T-helper 2 cell treated with Interferon-gamma antibody and Interleukin-4, amounts not matched to agents 5 μg/mL and 100 μg/mL, for 36 hours (primary cell): Measurements from ENCODE around the gene ZMYND12.
"Not testable (repeated sequence)": the region's sequence is repeated elsewhere in the genome, so short reads cannot be mapped to it uniquely, and the experiment has no call there.

Source experiments
- DNase-seq: peaks from one replicate; pipeline ENCODE4 v3.0.0; 2021; ENCODE audit warnings: low spot score
- H3K27ac Mint-ChIP-seq: one replicate; pipeline ENCODE4 v1.8.0; 2021; ENCODE audit warnings: mild to moderate bottlenecking, mixed read lengths
- H3K27me3 Mint-ChIP-seq: one replicate; pipeline ENCODE4 v1.8.0; 2021; ENCODE audit warnings: low read depth, mixed read lengths
- H3K36me3 Mint-ChIP-seq: one replicate; pipeline ENCODE4 v1.8.0; 2021; ENCODE audit warnings: low read depth, mixed read lengths
- H3K4me1 Mint-ChIP-seq: one replicate; pipeline ENCODE4 v1.8.0; 2021; ENCODE audit warnings: low read depth, mixed read lengths
- H3K4me3 Mint-ChIP-seq: one replicate; pipeline ENCODE4 v1.8.0; 2022; ENCODE audit warnings: mild to moderate bottlenecking, moderate library complexity, mixed read lengths
- H3K9me3 Mint-ChIP-seq: one replicate; pipeline ENCODE4 v1.8.0; 2021; ENCODE audit warnings: mixed read lengths

The ZMYND12 gene

GRCh38 chr1:42456010-42456753 is at the start of gene ZMYND12, which contains the start of gene PPCS:
ZMYND12 (minus strand) TSS chr1:42456022; CDS start chr1:42455997, 25 bp downstream.
PPCS (plus strand) TSS chr1:42456543; CDS start chr1:42456566, 23 bp downstream.
- peaks cover 23% of the 10 kb centered on the region for H3K4me1 Mint-ChIP-seq
- H3K36me3 Mint-ChIP-seq, result peaks cover 35% of the 10 kb centered on the region
- H3K27me3 Mint-ChIP-seq, result peaks cover 3% of the 10 kb centered on the region

GRCh38 chr1:42504535-42505128 is 48.8 kb upstream of the ZMYND12 start:
- no peaks in the 10 kb centered on the region for H3K27me3 Mint-ChIP-seq
- peaks cover 31% of the 10 kb centered on the region for H3K9me3 Mint-ChIP-seq
- H3K4me3 Mint-ChIP-seq, result no peak overlapping the region
- H3K27ac Mint-ChIP-seq, result no peak overlapping the region
- H3K4me1 Mint-ChIP-seq, result no peaks in the 10 kb centered on the region
- DNase-seq, result no peak
- no peaks in the 10 kb centered on the region for H3K36me3 Mint-ChIP-seq

More at GRCh38 chr1:42456010-42456753, at the start of gene ZMYND12, which contains the start of gene PPCS:
- Mint-ChIP-seq H3K27ac (peak within 1 kb of the TSS; percentile 98), H3K9me3 (no peaks in the 10 kb centered on the region), H3K4me3 (peak within 1 kb of the TSS; percentile 98)
- peak; percentile 93 for DNase-seq

- not testable (repeated sequence) for H3K27ac Mint-ChIP-seq, H3K36me3 Mint-ChIP-seq, H3K4me1 Mint-ChIP-seq, H3K4me3 Mint-ChIP-seq, H3K27me3 Mint-ChIP-seq, DNase-seq
- peaks cover 17% of the 10 kb centered on the region for H3K9me3 Mint-ChIP-seq
Observed at GRCh38 chr1:42502031-42502430, 46.2 kb upstream of the ZMYND12 start.

- Mint-ChIP-seq H3K4me1 (no peaks in the 10 kb centered on the region), H3K4me3 (no peak overlapping the region), H3K27me3 (peaks cover 3% of the 10 kb centered on the region), H3K36me3 (no peaks in the 10 kb centered on the region), H3K27ac (no peak overlapping the region), H3K9me3 (no peaks in the 10 kb centered on the region)
- no peak for DNase-seq
Observed at GRCh38 chr1:42490237-42490636, 34.4 kb upstream of the ZMYND12 start.

- H3K27ac Mint-ChIP-seq, result no peak overlapping the region
- no peak for DNase-seq
- H3K27me3 Mint-ChIP-seq, result peaks cover 4% of the 10 kb centered on the region
- no peaks in the 10 kb centered on the region for H3K9me3 Mint-ChIP-seq
- no peaks in the 10 kb centered on the region for H3K36me3 Mint-ChIP-seq
- no peak overlapping the region for H3K4me3 Mint-ChIP-seq
- no peaks in the 10 kb centered on the region for H3K4me1 Mint-ChIP-seq
Observed at GRCh38 chr1:42484382-42484781, 28.6 kb upstream of the ZMYND12 start.

- no peaks in the 10 kb centered on the region for H3K4me1 Mint-ChIP-seq
- no peaks in the 10 kb centered on the region for H3K36me3 Mint-ChIP-seq
- H3K27ac Mint-ChIP-seq, result no peak overlapping the region
- no peak overlapping the region for H3K4me3 Mint-ChIP-seq
- no peaks in the 10 kb centered on the region for H3K9me3 Mint-ChIP-seq
- no peak for DNase-seq
- H3K27me3 Mint-ChIP-seq, result peaks cover 1% of the 10 kb centered on the region
Observed at GRCh38 chr1:42482635-42483153, 26.9 kb upstream of the ZMYND12 start.

GRCh38 chr1:42480921-42481320 is 25.1 kb upstream of the ZMYND12 start:
- Mint-ChIP-seq H3K9me3 (no peaks in the 10 kb centered on the region), H3K4me1 (no peaks in the 10 kb centered on the region), H3K27ac (no peak overlapping the region), H3K4me3 (no peak overlapping the region), H3K36me3 (no peaks in the 10 kb centered on the region), H3K27me3 (peaks cover 1% of the 10 kb centered on the region)
- no peak for DNase-seq

GRCh38 chr1:42479621-42480020 is 23.8 kb upstream of the ZMYND12 start:
- DNase-seq, result no peak
- Mint-ChIP-seq H3K4me1 (no peaks in the 10 kb centered on the region), H3K9me3 (no peaks in the 10 kb centered on the region), H3K27ac (no peak overlapping the region), H3K36me3 (no peaks in the 10 kb centered on the region), H3K27me3 (no peaks in the 10 kb centered on the region), H3K4me3 (no peak overlapping the region)

GRCh38 chr1:42477775-42478174 is 22.0 kb upstream of the ZMYND12 start:
- Mint-ChIP-seq H3K4me1 (no peaks in the 10 kb centered on the region), H3K36me3 (no peaks in the 10 kb centered on the region), H3K27me3 (no peaks in the 10 kb centered on the region), H3K27ac (no peak overlapping the region), H3K4me3 (no peak overlapping the region), H3K9me3 (no peaks in the 10 kb centered on the region)
- no peak for DNase-seq

GRCh38 chr1:42477354-42477753 is 21.5 kb upstream of the ZMYND12 start:
- not testable (repeated sequence) for H3K4me1 Mint-ChIP-seq, H3K4me3 Mint-ChIP-seq, H3K9me3 Mint-ChIP-seq, H3K27ac Mint-ChIP-seq, H3K27me3 Mint-ChIP-seq, H3K36me3 Mint-ChIP-seq, DNase-seq

- Mint-ChIP-seq H3K27ac (no peak overlapping the region), H3K4me1 (no peaks in the 10 kb centered on the region), H3K27me3 (no peaks in the 10 kb centered on the region), H3K4me3 (no peak overlapping the region), H3K9me3 (no peaks in the 10 kb centered on the region), H3K36me3 (no peaks in the 10 kb centered on the region)
- no peak for DNase-seq
Observed at GRCh38 chr1:42476605-42477004, 20.8 kb upstream of the ZMYND12 start.

GRCh38 chr1:42469727-42470126 is 13.9 kb upstream of the ZMYND12 start:
- Mint-ChIP-seq H3K9me3 (no peaks in the 10 kb centered on the region), H3K4me3 (no peak overlapping the region), H3K36me3 (no peaks in the 10 kb centered on the region), H3K27ac (no peak overlapping the region), H3K4me1 (no peaks in the 10 kb centered on the region), H3K27me3 (peaks cover 5% of the 10 kb centered on the region)
- DNase-seq, result no peak

GRCh38 chr1:42466030-42466429 is 10.2 kb upstream of the ZMYND12 start:
- Mint-ChIP-seq H3K4me1 (peaks cover 16% of the 10 kb centered on the region), H3K27me3 (peaks cover 16% of the 10 kb centered on the region), H3K4me3 (no peak overlapping the region), H3K36me3 (peaks cover 2% of the 10 kb centered on the region), H3K27ac (no peak overlapping the region), H3K9me3 (no peaks in the 10 kb centered on the region)
- no peak for DNase-seq

GRCh38 chr1:42463921-42464320 is 8.1 kb upstream of the ZMYND12 start:
- H3K27me3 Mint-ChIP-seq, result peaks cover 11% of the 10 kb centered on the region
- peaks cover 20% of the 10 kb centered on the region for H3K4me1 Mint-ChIP-seq
- H3K4me3 Mint-ChIP-seq, result peak overlapping the region; percentile 79
- H3K27ac Mint-ChIP-seq, result no peak overlapping the region
- H3K9me3 Mint-ChIP-seq, result no peaks in the 10 kb centered on the region
- DNase-seq, result no peak
- H3K36me3 Mint-ChIP-seq, result peaks cover 19% of the 10 kb centered on the region
